Activated CD4-positive, alpha-beta T cell treated with anti-CD3 and anti-CD28 coated beads, Interleukin-2, amount 10 ng/mL, durations not matched to agents 7 days and 5 days (primary cell): Measurements from ENCODE around the gene CATSPER1. TPM values are rescaled to one million over a fixed set of nuclear protein-coding genes. Genes with fewer than 3 reads are reported as not detected.

Experiments
- CTCF ChIA-PET: fragments of 350-600 bp; sonication (Branson Sonifier 250); formaldehyde crosslinking; loops from one replicate; lab custom pipeline; 2021; ENCODE audit warnings: antibody characterized with exemption; lab: Charles Lee
- POLR2A ChIA-PET: fragments of 350-600 bp; sonication (Branson Sonifier 250); formaldehyde crosslinking; loops from one replicate; lab custom pipeline; 2021; ENCODE audit warnings: antibody characterized with exemption; lab: Charles Lee
- DNase-seq: peaks from one replicate; pipeline ENCODE4 v3.0.0-alpha.2; 2020
- H3K27ac Mint-ChIP-seq: one replicate; pipeline ENCODE4 v1.8.0; 2021; ENCODE audit warnings: mild to moderate bottlenecking, moderate library complexity, mixed read lengths
- H3K27me3 Mint-ChIP-seq: one replicate; pipeline ENCODE4 v1.8.0; 2021; ENCODE audit warnings: mixed read lengths
- H3K36me3 Mint-ChIP-seq: one replicate; pipeline ENCODE4 v1.8.0; 2021; ENCODE audit warnings: low read depth, mixed read lengths
- H3K4me1 Mint-ChIP-seq: one replicate; pipeline ENCODE4 v1.8.0; 2021; ENCODE audit warnings: mixed read lengths
- H3K4me3 Mint-ChIP-seq: one replicate; pipeline ENCODE4 v1.8.0; 2021; ENCODE audit warnings: mild to moderate bottlenecking, moderate library complexity, mixed read lengths
- H3K9me3 Mint-ChIP-seq: one replicate; pipeline ENCODE4 v1.8.0; 2021; ENCODE audit warnings: mixed read lengths
- total RNA-seq, 2 experiments: library from RNA; stranded (reverse); gene quantifications; one replicate each; pipeline ENCODE4 v1.2.3, GENCODE V29; 2021

CATSPER1 gene
- total RNA-seq, 2 experiments from 2014 or later, result not detected

DNA sequence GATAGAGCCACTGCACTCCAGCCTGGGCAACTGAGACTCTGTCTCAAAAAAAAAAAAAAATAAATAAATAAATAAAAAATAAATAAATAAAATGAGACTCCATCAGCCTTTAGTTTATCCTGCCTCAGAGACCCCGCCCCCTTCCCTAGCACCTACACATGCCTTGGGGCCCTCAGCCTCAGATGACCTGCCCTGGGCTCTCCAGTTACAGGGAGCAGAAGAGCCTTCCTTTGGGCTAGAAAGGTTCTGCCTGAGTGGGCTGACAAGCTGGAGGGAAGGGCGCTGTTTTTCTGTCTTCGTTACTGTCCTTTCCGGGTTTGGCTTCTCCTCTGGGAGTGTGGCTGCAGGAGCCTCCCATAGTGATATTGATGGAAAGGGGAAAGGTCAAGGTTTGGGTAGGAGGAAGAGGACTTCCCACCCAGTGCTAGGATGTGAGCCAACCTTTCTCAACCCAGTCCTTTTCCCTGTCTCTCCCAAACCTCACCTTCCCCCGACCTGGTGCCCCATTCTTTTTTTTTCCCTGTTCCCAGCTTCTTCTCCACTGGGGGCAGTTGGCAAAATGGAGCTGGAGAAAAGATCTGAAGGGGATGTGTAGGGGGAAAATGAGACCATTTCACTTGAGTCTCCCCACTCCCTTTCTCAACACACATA lies 24.4 kb upstream of the CATSPER1 start:
- Mint-ChIP-seq H3K4me1 (peaks cover 42% of the 10 kb centered on the region), H3K27ac (peak overlapping the region; percentile 95), H3K27me3 (peaks cover 2% of the 10 kb centered on the region), H3K36me3 (peaks cover 27% of the 10 kb centered on the region), H3K4me3 (peak overlapping the region; percentile 100), H3K9me3 (no peaks in the 10 kb centered on the region)
- no peak for DNase-seq
- CTCF ChIA-PET, result interaction anchor here (0.8 to 8.2 kb wide), 5 partner anchors 9 to 191 kb away, joined by 4 to 66 read pairs (median 4); partner anchors contain the start of genes MUS81 and PACS1
- POLR2A ChIA-PET, result no interaction called here

DNA sequence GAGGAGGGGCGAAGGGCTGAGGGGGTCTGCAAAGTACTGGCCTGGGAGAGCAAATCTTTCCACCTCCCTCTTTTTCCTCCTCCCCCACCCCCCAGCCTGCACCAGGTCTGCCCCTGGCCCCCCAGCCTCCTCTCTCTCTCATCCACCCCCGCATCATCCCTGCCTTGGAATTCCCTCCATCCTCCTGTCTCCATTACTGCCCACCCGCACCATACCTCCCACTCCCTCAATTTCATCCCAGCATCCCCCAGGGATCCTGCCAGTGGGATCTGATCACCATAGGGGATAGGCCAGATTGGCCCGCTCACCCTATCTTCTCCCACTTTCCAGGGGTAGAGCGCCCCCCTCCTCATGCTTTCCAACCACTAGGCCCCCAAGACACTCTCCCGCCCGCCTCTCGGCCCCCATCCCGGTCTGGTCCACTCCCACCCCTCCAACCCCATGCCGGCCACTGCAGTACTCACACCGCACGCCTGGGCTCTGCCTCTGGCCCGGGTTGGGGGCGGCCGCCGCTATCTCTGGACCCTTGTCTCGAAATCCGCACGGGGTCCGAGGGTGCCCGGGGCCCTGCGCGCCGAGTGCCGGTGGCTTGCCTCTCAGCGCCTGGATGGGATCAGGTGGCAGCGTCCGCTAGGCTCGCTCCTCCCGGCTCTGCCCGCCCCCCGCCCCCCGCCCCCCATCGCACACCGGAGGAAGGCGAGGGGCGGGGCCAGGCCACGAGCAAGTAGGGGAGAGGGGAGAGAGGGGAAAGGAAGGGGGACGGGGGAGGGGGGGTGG lies 22.5 kb upstream of the CATSPER1 start, which contains the start of gene GAL3ST3:
Gene GAL3ST3, minus strand, starts transcription at position 615 of the 777 bp plus-strand sequence. CDS start 3,746 bp downstream, outside the sequence.
- Mint-ChIP-seq H3K27me3 (peaks cover 2% of the 10 kb centered on the region), H3K27ac (peak within 1 kb of the TSS; percentile 25), H3K4me1 (peaks cover 44% of the 10 kb centered on the region), H3K4me3 (no peak within 1 kb of the TSS), H3K36me3 (peaks cover 14% of the 10 kb centered on the region), H3K9me3 (no peaks in the 10 kb centered on the region)
- POLR2A ChIA-PET, result no interaction called here
- DNase-seq, result no peak
- CTCF ChIA-PET, result interaction anchor here (0.9 to 1.2 kb wide), 3 partner anchors 11 to 138 kb away, joined by 3 read pairs; no protein-coding TSS in a partner anchor

DNA sequence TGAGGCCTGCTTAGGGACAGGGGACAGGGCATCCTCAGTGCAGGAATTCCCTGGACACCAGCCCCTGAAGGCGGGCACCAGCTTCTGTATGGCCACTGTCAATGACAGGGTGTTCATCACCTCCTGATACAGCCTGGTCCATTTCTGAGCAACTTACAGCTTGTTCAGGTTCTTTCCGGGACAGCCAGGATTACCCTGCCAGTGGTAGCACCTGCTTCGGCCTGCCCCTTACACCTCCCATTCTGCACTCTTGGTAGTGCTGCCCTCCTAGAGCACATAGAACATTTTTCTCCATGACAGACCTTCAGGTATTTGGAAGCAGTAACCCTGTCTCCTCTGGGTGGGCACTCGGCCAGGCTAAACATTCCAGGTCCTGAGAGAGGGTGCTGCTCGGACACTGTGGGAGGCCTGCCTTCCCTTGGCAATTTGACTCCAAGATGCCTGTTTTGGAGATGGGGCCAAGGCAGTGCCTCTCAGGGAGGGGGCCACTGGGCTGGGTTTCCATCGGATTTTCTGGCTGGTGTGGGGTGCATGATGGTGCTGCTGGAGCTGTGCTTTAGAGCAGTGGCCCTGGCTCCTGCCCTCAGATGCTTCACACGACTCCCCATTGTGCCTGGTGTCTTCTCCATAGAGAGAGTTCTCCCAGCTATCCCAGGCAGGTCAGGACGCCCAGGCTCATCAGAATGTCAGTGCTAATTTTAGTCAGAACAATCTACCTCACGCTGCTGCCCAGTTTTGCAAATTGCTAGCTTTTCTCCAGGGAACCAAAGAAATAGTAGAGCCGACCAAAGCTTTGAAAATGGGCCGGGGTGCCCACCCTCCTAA lies 21.5 kb upstream of the CATSPER1 start:
- H3K4me3 Mint-ChIP-seq, result no peak overlapping the region
- H3K4me1 Mint-ChIP-seq, result peaks cover 36% of the 10 kb centered on the region
- POLR2A ChIA-PET, result no interaction called here
- peaks cover 5% of the 10 kb centered on the region for H3K36me3 Mint-ChIP-seq
- no peaks in the 10 kb centered on the region for H3K9me3 Mint-ChIP-seq
- H3K27ac Mint-ChIP-seq, result no peak overlapping the region
- CTCF ChIA-PET, result interaction anchor here (1.0 to 1.3 kb wide), 3 partner anchors 15 to 139 kb away, joined by 3 to 5 read pairs (median 3); no protein-coding TSS in a partner anchor
- H3K27me3 Mint-ChIP-seq, result peaks cover 2% of the 10 kb centered on the region
- DNase-seq, result no peak

DNA sequence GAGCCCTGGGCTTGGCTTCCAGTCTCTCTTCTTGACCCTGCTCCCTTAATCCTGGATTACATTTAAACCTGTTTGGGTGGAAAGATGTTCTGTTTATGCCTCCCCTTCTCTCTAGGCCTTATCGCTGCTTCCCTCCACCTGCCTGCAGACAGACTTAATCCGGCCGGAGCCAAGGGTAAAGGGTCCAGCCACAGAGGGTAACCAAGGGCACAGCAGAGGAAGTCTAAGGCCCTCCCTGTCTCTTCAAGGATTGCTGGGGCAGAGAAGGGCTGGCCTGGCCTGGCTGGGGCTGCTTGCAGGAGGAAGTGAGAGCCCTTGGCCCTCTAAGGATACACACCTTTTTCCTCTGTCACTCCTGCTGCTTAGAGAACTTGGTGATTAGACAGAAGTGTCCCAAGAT lies 20.6 kb upstream of the CATSPER1 start:
- no peaks in the 10 kb centered on the region for H3K36me3 Mint-ChIP-seq
- CTCF ChIA-PET, result interaction anchor here (0.6 to 3.5 kb wide), 6 partner anchors 16 to 158 kb away, joined by 3 to 26 read pairs (median 4); partner anchors contain the start of gene FIBP
- no peak overlapping the region for H3K4me3 Mint-ChIP-seq
- H3K27me3 Mint-ChIP-seq, result peaks cover 2% of the 10 kb centered on the region
- DNase-seq, result no peak
- H3K4me1 Mint-ChIP-seq, result peaks cover 31% of the 10 kb centered on the region
- H3K9me3 Mint-ChIP-seq, result no peaks in the 10 kb centered on the region
- H3K27ac Mint-ChIP-seq, result no peak overlapping the region
- POLR2A ChIA-PET, result no interaction called here

DNA sequence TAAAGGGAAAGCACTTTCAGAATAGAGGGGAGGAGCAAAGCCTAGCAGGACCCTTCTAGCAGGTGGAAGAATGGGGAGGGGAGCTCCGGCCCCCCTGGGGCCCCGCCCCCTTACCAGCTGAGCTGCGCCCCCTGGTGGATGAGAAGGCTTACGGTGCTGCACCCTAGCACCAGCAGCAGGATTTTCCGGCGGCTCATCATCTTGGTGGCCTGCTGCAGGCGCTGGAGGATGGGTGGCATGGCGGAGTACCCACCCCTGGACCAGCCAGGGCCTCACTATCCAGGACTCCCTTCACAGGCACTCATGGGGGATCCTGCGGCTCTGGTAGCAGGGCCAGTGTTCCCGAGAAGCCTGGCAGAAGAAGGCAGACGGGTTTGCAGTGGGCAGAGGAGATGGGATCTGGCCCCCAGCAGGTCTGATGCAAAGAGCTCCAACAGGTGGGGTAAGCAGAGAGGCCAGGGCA lies 18.9 kb upstream of the CATSPER1 start:
- peak; percentile 87 for DNase-seq
- Mint-ChIP-seq H3K27ac (no peak overlapping the region), H3K36me3 (no peaks in the 10 kb centered on the region), H3K27me3 (peaks cover 2% of the 10 kb centered on the region), H3K4me1 (peaks cover 20% of the 10 kb centered on the region), H3K4me3 (no peak overlapping the region), H3K9me3 (no peaks in the 10 kb centered on the region)
- CTCF ChIA-PET, result interaction anchor here (0.6 to 3.5 kb wide), 24 partner anchors 9 to 504 kb away, joined by 3 to 28 read pairs (median 4); partner anchors contain the start of genes CCDC85B and FIBP
- POLR2A ChIA-PET, result no interaction called here

DNA sequence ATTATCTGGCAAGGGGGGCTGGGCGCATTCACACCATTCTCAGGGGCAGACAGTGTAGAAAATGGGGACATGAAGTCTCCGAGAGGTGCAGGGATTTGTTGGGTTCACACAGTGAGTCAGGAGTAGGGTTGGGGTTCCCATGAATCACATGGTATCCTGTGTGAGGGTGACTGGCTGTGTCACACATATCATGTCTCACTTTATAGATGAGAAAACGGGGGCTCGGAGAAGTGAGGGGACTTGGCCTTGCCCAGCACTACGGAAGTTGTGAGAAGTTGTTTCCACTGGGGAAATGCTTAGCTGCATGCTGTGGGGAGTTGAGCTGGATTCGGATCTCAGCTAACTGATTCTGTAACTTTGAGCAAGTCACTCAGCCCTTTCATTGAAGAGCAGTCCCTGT lies 18.5 kb upstream of the CATSPER1 start:
- H3K4me1 Mint-ChIP-seq, result peaks cover 20% of the 10 kb centered on the region
- ChIA-PET CTCF (interaction anchor here (0.6 to 3.5 kb wide), 21 partner anchors 9 to 526 kb away, joined by 3 to 28 read pairs (median 4); partner anchors contain the start of gene FIBP), POLR2A (no interaction called here)
- H3K9me3 Mint-ChIP-seq, result no peaks in the 10 kb centered on the region
- peaks cover 2% of the 10 kb centered on the region for H3K27me3 Mint-ChIP-seq
- H3K4me3 Mint-ChIP-seq, result no peak overlapping the region
- H3K27ac Mint-ChIP-seq, result no peak overlapping the region
- DNase-seq, result no peak
- no peaks in the 10 kb centered on the region for H3K36me3 Mint-ChIP-seq

DNA sequence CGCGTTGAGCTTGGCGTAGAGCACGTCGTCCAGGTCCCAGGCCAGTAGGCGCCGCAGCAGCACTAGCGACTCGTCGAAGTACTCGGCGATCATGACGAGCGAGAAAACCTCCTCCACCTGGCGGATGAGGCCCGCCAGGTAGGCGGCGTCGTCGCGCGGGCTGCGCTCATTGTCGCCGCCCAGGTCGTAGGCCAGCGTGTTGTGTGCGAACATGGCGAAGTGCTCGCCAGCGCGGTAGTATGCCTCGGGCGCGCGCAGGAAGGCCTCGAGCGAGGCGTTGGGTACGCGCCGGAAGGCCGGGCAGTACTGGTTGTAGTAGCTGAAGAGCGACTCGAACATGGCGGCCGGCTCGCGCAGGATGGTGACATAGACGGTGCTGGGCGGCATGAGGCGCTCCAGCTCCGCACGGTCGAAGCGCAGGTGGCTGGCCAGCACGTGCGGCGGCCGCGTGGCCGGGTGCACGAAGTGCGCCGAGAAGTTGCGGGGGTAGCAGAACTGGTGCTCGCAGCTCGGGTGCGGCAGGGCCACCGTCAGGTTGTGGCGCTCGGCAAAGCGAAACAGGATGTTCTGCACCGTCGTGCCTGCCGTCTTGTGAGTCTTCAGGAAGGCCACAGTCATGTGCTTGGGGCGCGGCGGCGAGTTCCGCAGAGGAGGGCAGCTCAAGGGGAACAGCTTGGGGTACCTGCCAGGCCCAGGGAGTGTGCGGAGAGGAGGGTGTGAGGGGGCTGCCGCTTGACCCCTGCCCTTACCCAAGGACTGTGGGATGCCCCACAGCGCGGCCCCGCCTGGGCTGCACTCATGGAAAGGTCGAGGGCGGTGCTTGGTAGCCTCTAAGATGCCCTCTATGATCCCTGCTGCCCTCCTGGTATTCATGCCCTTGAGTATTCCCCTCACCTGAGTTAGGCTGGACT lies 17.0 kb upstream of the CATSPER1 start:
- POLR2A ChIA-PET, result no interaction called here
- Mint-ChIP-seq H3K27ac (no peak overlapping the region), H3K4me1 (peaks cover 13% of the 10 kb centered on the region)

DNA sequence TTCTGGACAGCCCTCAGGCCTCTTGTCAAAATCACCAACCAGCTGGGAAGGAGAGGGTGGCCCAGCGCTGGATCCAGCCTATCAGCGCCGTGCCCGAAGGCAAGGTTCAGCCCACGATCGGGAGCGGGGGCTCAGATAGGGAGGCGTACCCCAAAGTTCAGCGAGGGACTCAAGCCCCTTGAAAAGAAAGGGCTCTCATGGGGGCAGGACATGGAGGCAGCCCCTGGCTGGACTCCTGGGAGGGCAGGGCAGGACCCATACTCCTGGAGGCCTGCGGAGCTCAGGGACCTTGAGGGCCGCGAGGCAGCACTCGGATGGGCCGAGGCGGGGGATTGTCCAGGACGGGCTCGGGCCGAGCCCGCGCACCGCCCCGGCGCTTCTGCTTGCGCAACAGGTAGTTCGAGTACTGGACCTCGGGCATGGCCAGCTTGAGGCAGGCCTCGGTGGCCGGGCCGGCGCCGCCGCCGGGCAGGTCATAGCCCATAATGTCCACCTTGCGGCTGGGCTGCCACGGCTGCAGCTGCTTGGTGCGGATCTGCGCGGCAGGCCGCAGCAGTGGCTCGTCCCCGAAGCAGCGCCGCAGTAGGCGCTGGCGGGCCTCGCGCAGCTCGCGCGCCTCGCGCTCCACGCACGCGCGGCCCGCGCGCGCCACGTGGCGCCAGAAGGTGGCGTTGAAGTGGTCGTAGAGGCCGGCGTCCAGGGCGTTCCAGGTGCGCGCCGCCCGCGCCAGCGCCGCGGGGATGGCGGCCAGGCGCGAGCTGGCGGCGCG lies 16.1 kb upstream of the CATSPER1 start:
- DNase-seq, result no peak
- CTCF ChIA-PET, result interaction anchor here (0.6 to 1.3 kb wide), 3 partner anchors 8 to 348 kb away, joined by 3 to 4 read pairs (median 3); no protein-coding TSS in a partner anchor
- no peak overlapping the region for H3K4me3 Mint-ChIP-seq
- H3K27ac Mint-ChIP-seq, result no peak overlapping the region
- H3K9me3 Mint-ChIP-seq, result no peaks in the 10 kb centered on the region
- H3K36me3 Mint-ChIP-seq, result no peaks in the 10 kb centered on the region
- POLR2A ChIA-PET, result no interaction called here
- no peaks in the 10 kb centered on the region for H3K27me3 Mint-ChIP-seq
- peaks cover 13% of the 10 kb centered on the region for H3K4me1 Mint-ChIP-seq

More for the DNA sequence above, 17.0 kb upstream of the CATSPER1 start:
- DNase-seq, result no peak
- no peak overlapping the region for H3K4me3 Mint-ChIP-seq
- CTCF ChIA-PET, result interaction anchor here (0.6 to 2.8 kb wide), 5 partner anchors 12 to 349 kb away, joined by 3 to 28 read pairs (median 5); no protein-coding TSS in a partner anchor
- no peaks in the 10 kb centered on the region for H3K9me3 Mint-ChIP-seq
- H3K27me3 Mint-ChIP-seq, result no peaks in the 10 kb centered on the region
- H3K36me3 Mint-ChIP-seq, result no peaks in the 10 kb centered on the region

DNA sequence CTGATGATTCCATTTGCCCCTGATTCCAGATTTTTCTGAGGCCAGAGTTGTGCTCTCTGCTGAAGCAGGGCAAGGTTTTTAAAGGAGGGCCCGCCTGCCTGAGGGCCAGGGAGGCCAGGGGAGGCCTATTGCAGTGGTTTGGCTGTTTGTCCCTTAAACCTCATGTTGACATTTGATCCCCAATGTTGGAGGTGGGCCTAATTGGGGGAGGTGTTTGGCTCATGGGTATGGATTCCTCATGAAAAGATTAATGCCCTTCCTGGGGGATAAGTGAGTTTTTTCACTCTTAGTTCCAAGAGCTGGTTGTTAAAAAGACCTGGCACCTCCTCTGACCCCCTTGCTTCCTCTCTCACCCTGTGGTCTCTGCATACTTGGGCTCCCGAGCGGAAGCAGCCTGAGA lies 13.5 kb upstream of the CATSPER1 start:
- Mint-ChIP-seq H3K4me1 (peaks cover 4% of the 10 kb centered on the region), H3K36me3 (no peaks in the 10 kb centered on the region), H3K27me3 (peaks cover 6% of the 10 kb centered on the region), H3K27ac (no peak overlapping the region), H3K4me3 (no peak overlapping the region), H3K9me3 (no peaks in the 10 kb centered on the region)
- ChIA-PET CTCF (interaction anchor here (0.6 to 6.1 kb wide), 2 partner anchors 17 to 21 kb away, joined by 6 to 36 read pairs; no protein-coding TSS in a partner anchor), POLR2A (no interaction called here)
- DNase-seq, result no peak

DNA sequence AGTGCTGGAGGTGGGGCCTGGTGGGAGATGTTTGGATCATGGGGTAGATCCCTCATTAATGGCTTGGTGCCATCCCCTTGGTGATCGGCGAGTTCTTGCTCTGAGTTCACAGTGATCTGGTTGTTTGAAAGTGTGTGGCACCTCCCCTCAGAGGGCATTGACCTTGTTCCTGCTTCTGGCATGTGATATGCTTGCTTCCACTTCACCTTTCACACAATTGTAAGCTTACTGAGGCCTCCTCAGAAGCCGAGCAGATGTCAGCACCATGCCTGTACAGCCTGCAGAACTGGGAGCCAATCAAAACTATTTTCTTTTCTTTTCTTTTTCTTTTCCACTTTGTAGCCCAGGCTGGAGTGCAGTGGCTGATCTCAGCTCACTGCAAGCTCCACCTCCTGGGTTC lies 11.0 kb upstream of the CATSPER1 start:
- ChIA-PET POLR2A (no interaction called here), CTCF (interaction anchor here (0.7 to 6.1 kb wide), 4 partner anchors 9 to 364 kb away, joined by 3 to 36 read pairs (median 4); partner anchors contain the start of gene GAL3ST3)
- Mint-ChIP-seq H3K9me3 (no peaks in the 10 kb centered on the region), H3K27ac (no peak overlapping the region), H3K4me1 (no peaks in the 10 kb centered on the region), H3K36me3 (no peaks in the 10 kb centered on the region), H3K27me3 (peaks cover 9% of the 10 kb centered on the region), H3K4me3 (no peak overlapping the region)
- DNase-seq, result no peak
